HG03342 (cell line): ENCODE results near the gene ANAPC16.
"Not testable (repeated sequence)": the region's sequence is repeated elsewhere in the genome, so short reads cannot be mapped to it uniquely, and the experiment has no call there.

Experiments
- ATAC-seq: cut with Tn5 transposase; IDR thresholded peaks from one replicate; pipeline ENCODE4 v1.9.1; 2021; ENCODE audit warnings: mild to moderate bottlenecking, moderate library complexity; ENCODE audit not compliant: unreplicated experiment

The ANAPC16 gene

GRCh38 chr10:72215611-72216549 is at the start of gene ANAPC16, which contains the start of gene ASCC1:
Gene ANAPC16, plus strand, starts transcription at chr10:72216012. Its CDS starts 7,903 bp downstream, at chr10:72223915.
Gene ASCC1, minus strand, starts transcription at chr10:72216276. Its CDS starts 2,978 bp downstream, at chr10:72213298.
- ATAC-seq = peak; percentile 89

GRCh38 chr10:72167118-72167517 is 48.7 kb upstream of the ANAPC16 start:
- ATAC-seq = no peak

GRCh38 chr10:72170263-72170662 is 45.5 kb upstream of the ANAPC16 start:
- no peak for ATAC-seq

GRCh38 chr10:72170733-72171132 is 45.1 kb upstream of the ANAPC16 start:
- no peak for ATAC-seq

DNA sequence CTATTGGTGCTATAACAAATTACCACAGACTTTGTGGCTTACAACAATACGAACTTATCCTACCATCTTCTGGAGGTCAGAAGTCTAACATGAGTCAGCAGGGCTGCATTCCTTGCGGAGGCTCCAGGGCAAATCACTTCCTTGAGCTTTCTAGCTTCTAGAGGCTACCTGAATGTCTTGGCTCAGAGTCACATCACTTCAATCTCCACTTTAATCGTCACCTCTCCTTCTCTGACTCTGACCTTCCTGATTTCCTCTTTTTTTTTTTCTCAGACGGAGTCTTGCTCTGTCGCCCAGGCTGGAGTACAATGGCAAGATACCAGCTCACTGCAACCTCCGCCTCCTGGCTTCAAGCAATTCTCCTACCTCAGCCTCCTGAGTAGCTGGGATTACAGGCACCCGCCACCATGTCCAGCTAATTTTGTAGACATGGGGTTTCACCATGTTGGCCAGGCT is 44.6 kb upstream of the ANAPC16 start:
- no peak for ATAC-seq

DNA sequence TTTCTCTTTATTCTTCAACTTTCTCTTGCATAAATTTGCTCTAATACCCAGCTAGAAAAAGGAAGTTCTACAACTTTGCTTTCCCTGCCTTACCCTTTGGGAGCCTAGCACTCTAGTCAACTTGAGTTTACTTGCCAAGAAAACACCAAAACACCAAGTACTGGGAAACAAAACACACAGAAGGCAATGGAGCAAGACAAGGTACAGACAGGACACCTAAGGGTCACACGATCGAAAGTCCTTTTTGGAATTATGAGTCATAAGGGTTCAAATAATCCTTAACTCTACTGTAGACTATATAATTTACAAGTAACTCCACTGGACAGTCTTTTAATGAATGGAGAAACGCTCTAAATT is 42.6 kb upstream of the ANAPC16 start:
- no peak for ATAC-seq

DNA sequence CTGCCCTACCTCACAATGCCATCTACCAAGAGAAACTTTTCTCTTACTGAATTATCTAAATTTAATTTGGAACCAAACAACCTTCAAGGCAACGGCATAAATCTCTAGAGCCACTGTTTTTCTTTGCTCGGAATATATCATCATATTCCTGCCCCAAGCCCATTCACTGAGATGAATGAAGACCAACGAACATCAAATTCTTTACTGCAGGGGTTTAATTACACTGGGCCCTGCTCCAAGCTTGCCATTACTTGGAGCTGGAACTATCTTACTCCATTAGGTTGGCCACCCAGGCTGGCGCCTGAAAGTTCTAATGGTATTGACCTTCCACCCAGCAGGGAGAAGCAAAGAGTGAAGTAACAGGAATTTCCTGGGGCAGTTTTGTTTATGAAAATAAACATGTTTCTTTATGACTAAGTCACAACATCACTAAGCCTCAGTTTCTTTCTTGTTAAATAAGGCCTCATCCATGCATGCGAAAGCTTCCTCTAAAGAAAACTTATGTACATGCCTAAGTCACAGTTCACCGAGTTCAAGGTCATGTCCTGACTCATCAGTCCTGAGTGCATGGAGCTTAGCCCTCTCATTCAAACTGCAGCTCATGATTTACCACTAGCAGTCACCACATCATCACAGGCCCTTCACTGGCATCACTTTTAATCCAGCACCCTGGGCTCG is 42.1 kb upstream of the ANAPC16 start:
- peak; percentile 58 for ATAC-seq

- ATAC-seq = no peak
These were observed 41.5 kb upstream of the ANAPC16 start for GRCh38 chr10:72174297-72174662.

DNA sequence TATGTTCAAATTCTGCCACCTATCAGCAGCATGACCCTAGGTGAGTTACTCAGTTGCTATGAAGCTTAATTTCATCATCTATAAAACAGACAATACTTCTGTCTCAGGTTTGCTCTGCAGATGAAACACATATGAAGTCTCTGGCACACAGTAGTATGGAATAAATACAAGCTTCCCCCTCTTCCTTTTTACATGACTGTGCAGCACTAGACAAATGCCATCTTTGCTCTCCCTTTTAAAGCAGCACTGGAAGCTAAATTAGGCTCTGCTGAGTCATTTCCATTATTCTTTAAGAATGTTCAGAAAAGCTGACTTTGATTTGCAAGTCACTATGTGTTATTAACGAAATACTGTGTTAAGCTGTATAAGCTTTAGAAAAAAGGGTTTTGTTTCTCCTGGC is 40.7 kb upstream of the ANAPC16 start:
- no peak for ATAC-seq

GRCh38 chr10:72176701-72177100 is 39.1 kb upstream of the ANAPC16 start:
- ATAC-seq = no peak

DNA sequence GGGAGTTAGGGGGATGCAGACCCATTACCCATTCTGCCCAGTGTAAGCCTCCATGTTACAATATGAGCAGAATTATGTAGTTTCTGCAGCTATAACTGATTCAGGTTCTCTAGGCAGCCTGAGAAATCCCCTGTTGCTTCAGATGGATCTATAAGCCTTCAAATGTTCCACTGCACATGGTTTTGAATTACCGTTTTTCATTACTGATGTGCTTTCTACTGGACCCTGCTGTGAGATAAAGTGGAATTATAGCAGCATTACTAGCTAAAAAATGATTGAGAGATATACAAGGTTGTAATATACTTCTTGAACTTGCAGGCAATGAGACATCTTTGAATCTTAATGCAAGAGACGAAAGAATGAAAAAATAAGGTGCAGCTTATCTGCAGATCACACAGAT is 38.4 kb upstream of the ANAPC16 start:
- ATAC-seq = no peak

- ATAC-seq = no peak
These were observed 31.7 kb upstream of the ANAPC16 start for GRCh38 chr10:72184156-72184555.

DNA sequence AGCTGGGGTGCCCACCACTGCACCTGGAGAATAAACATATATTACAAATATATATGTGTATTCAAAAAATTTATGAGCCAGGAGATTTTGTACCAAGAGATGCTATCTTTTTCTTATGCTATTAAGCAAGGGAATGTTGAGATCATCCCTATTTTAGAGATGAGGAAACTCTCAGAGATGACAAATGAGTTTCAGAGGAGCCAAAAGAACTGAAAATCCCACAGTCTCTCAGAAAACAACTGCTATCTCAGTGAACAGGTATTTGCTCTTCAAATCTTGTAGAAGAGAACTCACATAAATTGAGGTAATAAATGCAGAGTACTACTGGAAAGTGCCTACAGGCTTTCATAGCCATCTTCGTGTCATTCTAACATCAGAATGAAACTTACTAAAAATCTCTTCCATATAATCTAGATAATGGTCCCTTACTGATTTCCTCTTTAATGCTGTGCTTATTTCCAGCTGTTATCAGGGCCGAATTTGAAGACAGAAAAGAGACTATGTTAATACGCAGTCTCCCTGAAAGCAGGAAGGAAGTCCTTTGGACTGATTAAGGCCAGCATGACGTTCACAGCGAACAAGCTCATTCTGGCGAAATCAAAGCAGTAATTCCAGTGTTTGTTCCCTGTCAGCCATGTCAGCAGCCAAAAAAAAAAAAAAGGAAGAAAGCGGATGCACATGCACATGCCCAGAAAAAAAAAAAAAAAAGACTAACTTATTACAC is 29.4 kb upstream of the ANAPC16 start:
- no peak for ATAC-seq

DNA sequence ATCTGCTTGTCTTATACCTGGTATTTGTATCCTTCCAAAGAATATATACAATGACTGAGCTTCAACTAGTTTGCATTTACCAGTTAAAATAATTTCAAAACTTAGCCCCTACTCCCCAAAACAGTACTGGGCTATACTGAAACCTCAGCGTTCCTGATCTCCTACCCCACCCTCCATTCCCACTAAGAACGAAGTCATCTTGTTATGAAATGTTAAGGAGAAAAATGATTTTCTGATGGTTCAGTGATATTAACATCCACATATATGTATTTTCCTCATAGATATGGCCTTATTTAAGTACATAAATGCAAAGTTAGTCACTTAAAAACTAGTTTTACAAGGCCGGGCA is 28.9 kb upstream of the ANAPC16 start:
- no peak for ATAC-seq

GRCh38 chr10:72194949-72195348 is 20.9 kb upstream of the ANAPC16 start:
- ATAC-seq = no peak

DNA sequence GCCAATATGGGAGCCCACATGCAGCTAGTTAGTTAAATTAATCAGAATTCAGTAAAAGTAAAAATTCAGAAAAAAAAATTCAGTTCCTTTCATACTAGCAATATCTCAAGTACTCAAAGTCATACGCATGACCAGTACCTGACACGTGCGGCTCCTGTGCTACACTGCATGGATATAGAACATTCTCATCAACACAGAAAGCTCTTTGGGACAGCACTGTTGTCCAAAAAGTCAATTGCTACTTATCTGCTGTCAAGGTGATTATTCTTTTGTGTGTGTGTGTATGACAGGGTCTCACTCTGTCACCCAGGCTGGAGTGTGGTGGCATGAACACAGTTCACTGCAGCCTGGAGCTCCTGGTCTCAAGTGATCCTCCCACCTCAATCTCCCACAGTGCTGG is 14.9 kb upstream of the ANAPC16 start:
- no peak for ATAC-seq

DNA sequence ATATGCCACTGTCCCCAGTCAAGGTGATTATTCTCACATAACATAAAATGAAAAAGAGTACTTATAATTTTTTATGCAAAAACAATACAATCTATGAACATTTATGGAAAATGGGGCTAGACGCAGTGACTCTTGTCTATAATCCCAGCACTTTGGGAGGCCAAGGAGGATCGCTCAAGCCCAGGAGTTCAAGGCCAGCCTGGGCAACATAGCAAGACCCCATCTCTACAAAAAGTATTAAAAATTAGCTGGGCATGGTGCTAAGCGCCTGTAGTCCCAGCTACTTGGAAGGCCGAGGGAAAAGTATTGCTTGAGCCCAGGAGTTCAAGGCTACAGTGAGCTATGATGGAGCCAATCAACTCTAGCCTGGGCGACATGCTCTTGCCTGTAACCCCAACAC is 14.5 kb upstream of the ANAPC16 start:
- ATAC-seq = no peak

DNA sequence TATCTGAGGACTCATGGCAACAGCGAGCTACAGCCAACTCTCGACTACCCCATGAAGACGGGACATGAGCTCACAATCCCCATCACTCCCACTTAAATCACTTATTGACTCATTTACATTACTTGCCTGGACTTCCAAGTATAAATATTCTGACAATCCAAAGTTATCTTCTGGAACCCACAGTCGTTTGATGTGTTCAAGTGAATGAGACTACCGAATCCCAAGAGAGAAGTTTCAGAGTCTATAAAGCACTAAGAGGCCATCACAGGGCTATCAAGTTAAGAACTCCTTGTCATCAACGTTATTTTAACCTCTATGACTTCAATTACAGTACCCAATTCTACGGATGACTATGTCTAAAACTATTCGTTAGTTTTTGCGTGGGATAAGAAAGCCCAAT is 11.5 kb upstream of the ANAPC16 start:
- ATAC-seq = no peak

- ATAC-seq = no peak
These were observed 11.1 kb upstream of the ANAPC16 start for GRCh38 chr10:72204724-72205123.

GRCh38 chr10:72206511-72207229 is 9.1 kb upstream of the ANAPC16 start:
- ATAC-seq = no peak

- not testable (repeated sequence) for ATAC-seq
These were observed 7.3 kb upstream of the ANAPC16 start for GRCh38 chr10:72208526-72208925.
